Umbilical cord (tissue), 2 donors: Measurements from ENCODE around the gene LRP6. TPM values are rescaled to one million over a fixed set of nuclear protein-coding genes. Genes with fewer than 3 reads are reported as not detected.

Experiments used
- DNase-seq: peaks from one replicate; pipeline ENCODE4 v3.0.0-alpha.2; 2015; ENCODE audit warnings: low spot score
- total RNA-seq: library from RNA; depleted of rRNA; stranded (reverse); fragments of >200 nt; gene quantifications from one replicate; pipeline ENCODE4 v1.2.3, GENCODE V29; 2014; ENCODE audit warnings: low replicate concordance; ENCODE audit not compliant: insufficient read depth

The LRP6 gene
- total RNA-seq, 1 donor from 2014 or later: 156 TPM

- DNase-seq: no peak
Observed at GRCh38 chr12:12214635-12215131, 52.2 kb downstream of the LRP6 start.

DNA sequence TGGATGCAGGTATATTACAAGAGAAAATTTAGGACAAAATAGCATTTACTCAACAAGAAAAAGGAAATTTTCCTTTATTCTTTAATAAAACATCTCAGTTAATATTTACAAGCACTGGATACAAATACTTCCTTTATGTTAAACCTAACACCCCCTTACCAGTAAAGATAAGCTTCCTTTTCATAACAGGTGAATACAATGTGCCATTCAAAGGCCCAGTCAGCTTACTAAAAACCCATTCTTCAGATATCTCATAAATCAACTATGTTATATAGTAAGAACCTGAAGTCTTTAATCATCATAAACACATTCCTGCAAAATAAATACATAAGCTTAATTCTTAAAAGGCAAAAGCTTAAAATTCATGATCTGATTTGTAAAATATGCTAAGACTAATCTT, 52.6 kb downstream of the LRP6 start:
- DNase-seq: no peak

- no peak for DNase-seq
Observed at GRCh38 chr12:12212769-12213168, 54.1 kb downstream of the LRP6 start.

DNA sequence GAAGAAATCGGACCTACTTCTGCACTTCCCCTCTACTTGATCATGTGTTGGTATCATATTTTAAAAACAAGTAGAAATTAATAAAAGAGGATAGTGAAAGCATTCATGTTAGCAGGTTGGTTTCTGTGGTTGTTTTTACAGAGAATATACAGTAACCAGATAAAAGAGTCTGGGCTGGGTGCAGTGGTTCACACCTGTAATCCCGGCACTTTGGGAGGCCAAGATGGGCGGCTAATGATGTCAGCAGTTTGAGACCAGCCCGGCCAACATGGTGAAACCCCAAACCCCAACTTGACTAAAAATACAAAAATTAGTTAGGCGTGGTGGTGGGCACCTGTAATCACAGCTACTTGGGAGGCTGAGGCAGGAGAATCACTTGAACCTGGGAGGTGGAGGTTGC, 55.9 kb downstream of the LRP6 start:
- no peak for DNase-seq

DNA sequence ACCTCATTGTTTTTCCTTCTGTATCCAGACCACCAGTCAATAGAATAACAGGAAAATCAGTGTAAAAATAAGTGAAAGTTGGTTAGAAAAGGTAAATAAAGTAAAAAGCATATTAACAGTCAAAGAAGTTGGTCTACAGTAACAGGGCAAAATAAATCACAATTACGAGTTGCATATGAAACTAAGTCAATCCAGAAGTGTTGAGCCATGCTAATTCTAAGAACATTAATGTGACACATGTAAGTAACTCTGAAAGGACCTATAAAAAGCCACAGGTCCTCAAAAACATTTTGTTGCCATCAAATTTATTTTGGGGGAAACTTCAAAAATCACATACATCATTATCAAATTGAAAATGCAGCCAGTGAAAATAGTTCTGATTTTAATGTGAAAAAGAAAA, 56.4 kb downstream of the LRP6 start:
- no peak for DNase-seq

- DNase-seq: no peak
Observed at GRCh38 chr12:12209675-12210074, 57.2 kb downstream of the LRP6 start.

DNA sequence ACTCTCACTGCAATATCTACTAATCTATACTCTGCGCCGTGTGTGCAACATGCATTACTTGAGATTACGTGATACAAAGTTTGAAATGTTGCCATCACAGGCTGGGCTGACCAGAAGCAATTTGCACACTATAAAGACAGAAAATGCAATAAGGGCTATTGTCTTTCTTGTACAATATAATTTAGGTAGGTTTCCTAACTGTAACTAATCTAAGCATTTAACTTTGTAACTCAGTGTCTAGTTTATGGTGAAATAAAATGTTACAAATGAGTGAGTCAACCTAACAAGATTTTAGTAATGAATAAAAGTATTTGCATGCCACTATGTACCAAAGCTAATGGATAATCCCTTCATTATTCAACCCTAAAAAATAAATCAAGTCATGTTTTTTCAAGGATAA, 57.8 kb downstream of the LRP6 start:
- DNase-seq: no peak

DNA sequence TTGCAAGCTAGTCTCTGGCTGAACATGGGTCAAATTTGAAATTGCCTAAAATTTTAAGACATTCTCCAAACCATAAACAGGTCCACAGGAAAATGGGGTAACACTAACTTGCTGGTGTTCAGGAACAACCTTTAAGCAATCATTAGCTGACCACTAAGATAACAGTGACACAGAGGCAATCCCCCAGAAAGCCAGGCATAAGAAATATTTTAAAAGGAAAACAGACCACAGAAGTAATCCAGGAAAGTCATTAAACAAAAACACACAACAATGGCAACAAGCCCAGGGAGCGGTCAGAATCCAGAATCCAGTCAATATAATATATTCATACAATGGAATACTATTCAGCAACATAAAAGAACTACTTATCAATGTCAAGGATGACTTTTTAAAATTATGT, 59.1 kb downstream of the LRP6 start:
- DNase-seq: no peak

DNA sequence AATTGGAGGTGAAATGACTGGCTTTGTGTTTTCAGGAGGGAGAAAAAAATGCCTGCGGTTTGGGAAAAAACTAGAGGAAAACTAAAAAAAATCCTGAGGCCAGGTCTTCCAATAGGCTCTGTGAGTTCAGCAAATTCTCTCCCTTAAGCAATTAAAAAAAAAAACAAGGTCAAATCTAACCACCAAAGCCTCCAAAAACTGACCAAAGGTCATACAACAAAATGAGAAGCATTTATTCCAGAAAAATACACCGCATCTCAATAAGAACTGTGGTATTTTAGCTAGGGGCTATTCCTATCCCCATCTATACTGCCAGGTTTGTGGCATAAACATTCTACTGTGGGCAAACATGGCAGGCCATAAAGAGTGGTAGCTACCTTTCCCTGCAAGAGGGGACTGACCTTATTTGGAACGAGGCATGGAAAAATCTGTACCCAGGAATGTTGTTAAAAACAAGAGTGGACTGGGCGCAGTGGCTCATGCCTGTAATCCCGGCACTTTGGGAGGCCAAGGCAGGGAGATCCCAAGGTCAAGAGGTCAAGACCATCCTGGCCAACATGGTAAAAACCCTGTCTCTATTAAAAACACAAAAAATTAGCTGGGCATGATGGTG, 60.0 kb downstream of the LRP6 start:
- DNase-seq: no peak

DNA sequence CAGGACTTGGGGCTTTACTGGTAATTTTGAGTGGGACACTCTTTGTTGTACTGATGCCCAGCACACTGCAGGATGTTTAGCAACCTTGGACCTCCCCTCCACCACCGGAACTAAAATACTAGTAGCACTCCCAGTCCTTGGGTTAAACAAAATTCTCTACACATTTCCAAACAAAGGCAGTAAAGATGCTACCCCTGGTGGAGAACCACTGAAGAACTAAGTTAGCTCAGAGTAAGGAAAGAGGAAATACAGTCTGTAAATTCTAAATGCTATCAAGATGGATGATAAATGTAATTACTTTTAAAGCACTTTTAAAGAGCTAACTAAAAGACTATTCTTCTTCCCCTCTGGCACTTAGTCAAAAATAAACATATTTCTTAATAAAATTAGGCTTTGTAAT, 64.1 kb downstream of the LRP6 start:
- no peak for DNase-seq

DNA sequence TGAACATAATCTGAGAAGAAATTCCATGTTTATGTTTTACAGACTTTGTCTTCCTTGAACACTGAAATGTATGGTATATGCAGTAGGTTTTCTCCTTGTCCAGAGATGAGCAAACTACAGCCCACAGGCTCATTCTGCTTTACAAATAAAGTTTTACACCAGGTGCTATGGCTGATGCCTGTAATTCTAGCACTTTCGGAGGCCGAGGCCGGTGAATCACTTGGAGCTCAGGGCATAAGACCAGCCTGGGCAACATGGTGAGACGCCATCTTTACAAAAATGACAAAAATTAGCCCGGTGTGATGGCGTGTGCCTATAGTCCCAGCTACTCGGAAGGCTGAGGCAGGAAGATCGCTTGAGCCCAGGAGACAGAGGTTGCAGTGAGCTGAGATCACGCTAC, 64.7 kb downstream of the LRP6 start:
- no peak for DNase-seq

DNA sequence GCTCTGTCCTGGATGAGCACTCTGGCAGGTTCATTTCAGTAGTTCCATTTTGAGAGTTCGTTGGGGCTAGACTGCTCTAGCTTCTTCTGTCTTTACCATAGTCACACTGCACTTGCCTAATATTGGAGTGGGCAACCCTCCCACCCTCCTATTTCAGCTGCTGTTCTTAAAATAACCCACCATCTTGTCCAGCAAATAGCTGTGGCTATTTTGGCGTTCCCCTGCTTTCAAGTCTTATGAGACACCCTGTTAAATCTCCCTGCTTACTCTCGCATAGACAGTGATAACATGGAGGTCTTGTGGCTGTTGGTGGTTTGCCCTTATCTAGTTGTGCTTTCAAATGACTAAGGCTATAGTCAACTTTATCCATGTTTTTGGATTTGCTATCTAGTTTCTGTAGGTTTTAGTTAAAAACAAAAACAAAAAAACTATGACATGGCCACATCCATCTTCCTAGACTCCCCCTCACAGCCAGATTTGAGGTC, 65.5 kb downstream of the LRP6 start:
- no peak for DNase-seq

GRCh38 chr12:12200363-12200762, 66.5 kb downstream of the LRP6 start:
- no peak for DNase-seq

- no peak for DNase-seq
Observed at GRCh38 chr12:12198124-12198523, 68.7 kb downstream of the LRP6 start.

GRCh38 chr12:12197128-12197527, 69.7 kb downstream of the LRP6 start:
- DNase-seq: no peak

- no peak for DNase-seq
Observed at GRCh38 chr12:12195516-12195915, 71.3 kb downstream of the LRP6 start.

- DNase-seq: no peak
Observed at GRCh38 chr12:12195081-12195480, 71.8 kb downstream of the LRP6 start.

DNA sequence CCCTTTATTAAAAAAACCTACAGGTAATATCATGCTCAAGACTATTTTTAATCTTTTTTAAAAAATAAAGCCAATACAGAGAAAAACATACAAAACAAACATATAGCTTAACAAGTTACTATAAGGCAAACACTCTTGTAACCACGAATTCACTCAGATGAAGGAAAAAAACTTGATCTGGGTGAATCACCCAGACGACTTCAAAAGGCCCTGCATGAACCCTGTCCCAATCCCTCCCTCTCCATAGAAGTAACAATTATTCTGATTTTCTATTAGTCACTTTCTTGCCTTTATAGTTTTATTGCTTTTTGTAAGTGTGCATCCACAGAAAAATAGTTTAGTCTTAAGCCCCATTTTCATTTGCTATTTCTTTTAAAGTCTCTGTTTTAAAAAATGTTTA, 72.6 kb downstream of the LRP6 start:
- no peak for DNase-seq

DNA sequence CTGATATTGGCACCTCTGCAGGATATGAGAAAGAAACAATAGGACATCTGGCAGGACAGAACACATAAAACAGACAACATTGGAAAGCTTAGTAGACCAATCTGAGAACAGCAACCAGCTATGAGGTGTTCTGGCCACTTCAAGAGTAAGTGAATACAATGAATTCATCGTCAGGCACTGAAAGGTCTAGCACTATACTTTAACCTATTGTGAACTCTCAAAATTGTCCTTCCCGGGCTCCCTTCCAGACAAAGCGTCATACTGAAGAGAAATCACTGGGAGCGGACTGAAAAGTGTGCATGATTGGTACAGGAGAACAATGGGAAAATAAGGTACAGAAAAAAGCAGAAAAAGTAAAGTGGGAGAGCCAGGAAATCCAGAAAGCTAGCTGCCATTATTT, 75.8 kb downstream of the LRP6 start:
- DNase-seq: no peak

- no peak for DNase-seq
Observed at GRCh38 chr12:12190087-12190809, 76.6 kb downstream of the LRP6 start.

DNA sequence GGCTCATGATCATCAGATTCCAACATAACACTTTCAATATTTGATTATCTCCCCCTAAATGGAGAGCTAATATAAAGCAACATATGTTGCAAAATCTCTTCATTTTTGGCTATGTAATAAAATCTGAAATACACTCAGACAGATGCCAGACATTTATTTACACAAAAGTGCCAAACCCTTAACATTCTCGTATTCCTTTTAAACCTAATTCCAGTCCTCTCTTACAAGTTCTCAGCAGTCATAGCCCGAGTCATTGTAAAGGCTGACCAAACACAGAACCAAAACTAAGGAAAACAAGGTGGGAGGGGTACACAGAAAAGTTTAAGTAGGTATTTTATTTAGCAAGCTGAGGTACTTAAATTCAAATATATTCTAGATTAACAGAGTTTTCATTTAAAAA, 81.4 kb downstream of the LRP6 start:
- no peak for DNase-seq

GRCh38 chr12:12182703-12183365, 84.0 kb downstream of the LRP6 start:
- no peak for DNase-seq

- no peak for DNase-seq
Observed at GRCh38 chr12:12181511-12181910, 85.3 kb downstream of the LRP6 start.
